ENCODE data around the gene KIR2DL4. TPM values are rescaled to one million over a fixed set of nuclear protein-coding genes. Genes with fewer than 3 reads are reported as not detected.
"Not testable (repeated sequence)": the region's sequence is repeated elsewhere in the genome, so short reads cannot be mapped to it uniquely, and the experiment has no call there.

KIR2DL4 gene
- total RNA-seq, 1 experiment from 2014 or later = not detected

GRCh38 chr19:54828064-54828463 lies 24.7 kb downstream of the KIR2DL4 start:
- H3K4me3 ChIP-seq; H3K27me3 ChIP-seq; H3K27ac ChIP-seq; DNase-seq; H3K36me3 ChIP-seq; H3K4me1 ChIP-seq; H3K9me3 ChIP-seq (replicated peaks): not testable (repeated sequence)

GRCh38 chr19:54832496-54832895 lies 29.1 kb downstream of the KIR2DL4 start, which contains the start of gene KIR2DS4:
TSS of gene KIR2DS4 (plus strand) at chr19:54832676.
- not testable (repeated sequence) for H3K27ac ChIP-seq; H3K9me3 ChIP-seq (replicated peaks); H3K4me3 ChIP-seq; H3K27me3 ChIP-seq; H3K36me3 ChIP-seq; H3K4me1 ChIP-seq; DNase-seq

- H3K4me1 ChIP-seq; H3K4me3 ChIP-seq; H3K27me3 ChIP-seq; H3K36me3 ChIP-seq; H3K9me3 ChIP-seq (replicated peaks); H3K27ac ChIP-seq; DNase-seq: not testable (repeated sequence)
Measured at GRCh38 chr19:54835126-54835525, 31.7 kb downstream of the KIR2DL4 start.

GRCh38 chr19:54837522-54837921 lies 34.1 kb downstream of the KIR2DL4 start:
- H3K27ac ChIP-seq; H3K9me3 ChIP-seq (replicated peaks); DNase-seq; H3K4me3 ChIP-seq; H3K4me1 ChIP-seq; H3K36me3 ChIP-seq; H3K27me3 ChIP-seq: not testable (repeated sequence)

- H3K4me3 ChIP-seq; H3K9me3 ChIP-seq (replicated peaks); H3K27me3 ChIP-seq; DNase-seq; H3K27ac ChIP-seq; H3K36me3 ChIP-seq; H3K4me1 ChIP-seq: not testable (repeated sequence)
Measured at GRCh38 chr19:54843171-54843570, 39.8 kb downstream of the KIR2DL4 start.

- H3K27ac ChIP-seq; H3K36me3 ChIP-seq; H3K27me3 ChIP-seq; H3K4me1 ChIP-seq; H3K9me3 ChIP-seq (replicated peaks); DNase-seq; H3K4me3 ChIP-seq: not testable (repeated sequence)
Measured at GRCh38 chr19:54850061-54850640, 46.7 kb downstream of the KIR2DL4 start, which contains the start of gene KIR3DL2. TSS of gene KIR3DL2 (plus strand) at chr19:54850443. CDS start at chr19:54850476, 33 bp downstream.

- no peaks in the 10 kb centered on the region for H3K36me3 ChIP-seq
- DNase-seq = no peak
- no peaks in the 10 kb centered on the region for H3K4me1 ChIP-seq
- H3K27ac ChIP-seq = no peak overlapping the region
- no peaks in the 10 kb centered on the region for H3K9me3 ChIP-seq (replicated peaks)
- 0 out of 2 replicates have a peak, but pooled peaks cover 3% of the 10 kb centered on the region for H3K27me3 ChIP-seq
- H3K4me3 ChIP-seq = no peak overlapping the region
Measured at GRCh38 chr19:54850930-54851329, 47.5 kb downstream of the KIR2DL4 start.

- no peak for DNase-seq
- H3K4me3 ChIP-seq = no peak overlapping the region
- no peaks in the 10 kb centered on the region for H3K9me3 ChIP-seq (replicated peaks)
- H3K4me1 ChIP-seq = no peaks in the 10 kb centered on the region
- H3K27me3 ChIP-seq = 0 out of 2 replicates have a peak, but pooled peaks cover 3% of the 10 kb centered on the region
- H3K27ac ChIP-seq = no peak overlapping the region
- H3K36me3 ChIP-seq = no peaks in the 10 kb centered on the region
Measured at GRCh38 chr19:54851353-54851752, 47.9 kb downstream of the KIR2DL4 start.

- not testable (repeated sequence) for H3K4me1 ChIP-seq; H3K4me3 ChIP-seq; H3K36me3 ChIP-seq; H3K27ac ChIP-seq; DNase-seq; H3K27me3 ChIP-seq; H3K9me3 ChIP-seq (replicated peaks)
Measured at GRCh38 chr19:54855241-54855640, 51.8 kb downstream of the KIR2DL4 start.

- not testable (repeated sequence) for H3K27me3 ChIP-seq; H3K4me3 ChIP-seq; H3K36me3 ChIP-seq; DNase-seq; H3K27ac ChIP-seq; H3K9me3 ChIP-seq (replicated peaks); H3K4me1 ChIP-seq
Measured at GRCh38 chr19:54858476-54858875, 55.1 kb downstream of the KIR2DL4 start.

- H3K27ac ChIP-seq; DNase-seq; H3K36me3 ChIP-seq; H3K27me3 ChIP-seq; H3K9me3 ChIP-seq (replicated peaks); H3K4me1 ChIP-seq; H3K4me3 ChIP-seq: not testable (repeated sequence)
Measured at GRCh38 chr19:54859421-54859820, 56.0 kb downstream of the KIR2DL4 start.

GRCh38 chr19:54863459-54863858 lies 60.0 kb downstream of the KIR2DL4 start:
- H3K4me3 ChIP-seq; H3K9me3 ChIP-seq (replicated peaks); H3K27ac ChIP-seq; H3K4me1 ChIP-seq; DNase-seq; H3K27me3 ChIP-seq; H3K36me3 ChIP-seq: not testable (repeated sequence)

Other genes starting within 250 kb of the KIR2DL4 start
- not detected in 2 replicates for gene LILRA2, start 229.8 kb upstream of the KIR2DL4 start, total RNA-seq (2014; rRNA removed; shearing (Covaris generic))
- gene LILRA1, start 210.0 kb upstream of the KIR2DL4 start, total RNA-seq (2014; rRNA removed; shearing (Covaris generic)) = not detected in 2 replicates
- not detected in 2 replicates for gene LILRB1, start 173.1 kb upstream of the KIR2DL4 start, total RNA-seq (2014; rRNA removed; shearing (Covaris generic))
- not detected in 2 replicates for gene LILRB4, start 140.6 kb upstream of the KIR2DL4 start, total RNA-seq (2014; rRNA removed; shearing (Covaris generic))
- gene KIR3DL3, start 79.2 kb upstream of the KIR2DL4 start, total RNA-seq (2014; rRNA removed; shearing (Covaris generic)) = not detected in 2 replicates
- not detected in 2 replicates for gene KIR2DL3, start 65.1 kb upstream of the KIR2DL4 start, total RNA-seq (2014; rRNA removed; shearing (Covaris generic))
- not detected in 2 replicates for gene KIR2DL1, start 33.8 kb upstream of the KIR2DL4 start, total RNA-seq (2014; rRNA removed; shearing (Covaris generic))
- not detected in 2 replicates for gene KIR3DL1, start 12.9 kb downstream of the KIR2DL4 start, total RNA-seq (2014; rRNA removed; shearing (Covaris generic))
- not detected in 2 replicates for gene KIR2DS4, start 29.1 kb downstream of the KIR2DL4 start, total RNA-seq (2014; rRNA removed; shearing (Covaris generic))
- not detected in 2 replicates for gene KIR3DL2, start 46.8 kb downstream of the KIR2DL4 start, total RNA-seq (2014; rRNA removed; shearing (Covaris generic))
- gene FCAR, start 70.6 kb downstream of the KIR2DL4 start, total RNA-seq (2014; rRNA removed; shearing (Covaris generic)) = not detected in 2 replicates
- gene NCR1, start 102.5 kb downstream of the KIR2DL4 start, total RNA-seq (2014; rRNA removed; shearing (Covaris generic)) = not detected in 2 replicates
- 0.02 TPM in 1 of 2 replicates, not detected in the other for gene NLRP7, start 143.9 kb downstream of the KIR2DL4 start, total RNA-seq (2014; rRNA removed; shearing (Covaris generic))
- gene NLRP2, start 162.8 kb downstream of the KIR2DL4 start, total RNA-seq (2014; rRNA removed; shearing (Covaris generic)) = not detected in 2 replicates
- 15.1 and 16.7 TPM in 2 replicates for gene GP6, start 234.7 kb downstream of the KIR2DL4 start, total RNA-seq (2014; rRNA removed; shearing (Covaris generic))